K562 (cell line): ENCODE results near the gene ZBTB42.

ENCODE experiments used
- NFIC ChIP-seq: fragments of 450-650 bp; IDR thresholded peaks from 2 replicates; pipeline ENCODE4 v1.6.1; 2017; ENCODE audit warnings: mild to moderate bottlenecking, inconsistent platforms
- ZNF146 ChIP-seq: IDR thresholded peaks from one replicate; pipeline ENCODE4 v1.6.1; 2018; ENCODE audit warnings: missing compliant biosample characterization; ENCODE audit not compliant: unreplicated experiment
- TF ChIP-seq, protein P1 (sequence below), 3 experiments: IDR thresholded peaks in 2 of 3; conservative IDR thresholded peaks in 1 of 3; 2 replicates each; pipeline ENCODE4 v1.5.1; 2011 to 2012; ENCODE audit warnings: low read length in 3 of 3, mild to moderate bottlenecking in 3 of 3, control low read depth in 2 of 3, improper control_type of control experiment in 1 of 3, inconsistent platforms in 1 of 3, low read depth in 1 of 3, mixed read lengths in 1 of 3, moderate library complexity in 1 of 3; ENCODE audit not compliant: insufficient read depth in 2 of 3
- TF ChIP-seq, protein P2 (sequence below): fragments of 250-450 bp; sonication (Bioruptor Pico); IDR thresholded peaks from 2 replicates; pipeline ENCODE4 v1.5.0; 2021; ENCODE audit warnings: mild to moderate bottlenecking, borderline replicate concordance
- TF ChIP-seq, protein P3 (sequence below): IDR thresholded peaks from 2 replicates; pipeline ENCODE4 v1.6.1; 2011; ENCODE audit not compliant: insufficient read length; ENCODE audit errors: extremely low read depth
- TF ChIP-seq, protein P4 (sequence below): fragments of 450-650 bp; IDR thresholded peaks from 2 replicates; pipeline ENCODE4 v1.6.1; 2018; ENCODE audit not compliant: partially characterized antibody

DNA sequence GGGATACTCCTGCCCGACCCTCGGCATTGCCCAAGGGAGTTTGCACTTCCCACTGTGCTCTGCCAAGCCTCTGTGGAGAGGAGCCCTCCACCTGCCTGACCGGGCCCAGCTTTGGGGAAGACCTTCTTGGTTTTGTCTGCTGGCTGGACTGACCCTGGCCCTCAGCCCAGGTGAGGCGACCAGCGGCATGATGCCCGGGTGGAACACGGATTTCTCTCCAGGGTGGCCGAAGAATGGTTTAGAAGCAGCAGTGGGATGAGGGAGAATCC lies 15.6 kb downstream of the ZBTB42 start:
- TF ChIP-seq, protein P1, sequence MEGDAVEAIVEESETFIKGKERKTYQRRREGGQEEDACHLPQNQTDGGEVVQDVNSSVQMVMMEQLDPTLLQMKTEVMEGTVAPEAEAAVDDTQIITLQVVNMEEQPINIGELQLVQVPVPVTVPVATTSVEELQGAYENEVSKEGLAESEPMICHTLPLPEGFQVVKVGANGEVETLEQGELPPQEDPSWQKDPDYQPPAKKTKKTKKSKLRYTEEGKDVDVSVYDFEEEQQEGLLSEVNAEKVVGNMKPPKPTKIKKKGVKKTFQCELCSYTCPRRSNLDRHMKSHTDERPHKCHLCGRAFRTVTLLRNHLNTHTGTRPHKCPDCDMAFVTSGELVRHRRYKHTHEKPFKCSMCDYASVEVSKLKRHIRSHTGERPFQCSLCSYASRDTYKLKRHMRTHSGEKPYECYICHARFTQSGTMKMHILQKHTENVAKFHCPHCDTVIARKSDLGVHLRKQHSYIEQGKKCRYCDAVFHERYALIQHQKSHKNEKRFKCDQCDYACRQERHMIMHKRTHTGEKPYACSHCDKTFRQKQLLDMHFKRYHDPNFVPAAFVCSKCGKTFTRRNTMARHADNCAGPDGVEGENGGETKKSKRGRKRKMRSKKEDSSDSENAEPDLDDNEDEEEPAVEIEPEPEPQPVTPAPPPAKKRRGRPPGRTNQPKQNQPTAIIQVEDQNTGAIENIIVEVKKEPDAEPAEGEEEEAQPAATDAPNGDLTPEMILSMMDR (IDR thresholded peaks at IDR 0.05 in 2 of 3, conservative IDR thresholded peaks at IDR 0.05 in 1 of 3; ENCODE audit: insufficient read depth in 2 of 3, low read depth in 1 of 3, low read length in 3 of 3): no peak
- TF ChIP-seq, protein P2, sequence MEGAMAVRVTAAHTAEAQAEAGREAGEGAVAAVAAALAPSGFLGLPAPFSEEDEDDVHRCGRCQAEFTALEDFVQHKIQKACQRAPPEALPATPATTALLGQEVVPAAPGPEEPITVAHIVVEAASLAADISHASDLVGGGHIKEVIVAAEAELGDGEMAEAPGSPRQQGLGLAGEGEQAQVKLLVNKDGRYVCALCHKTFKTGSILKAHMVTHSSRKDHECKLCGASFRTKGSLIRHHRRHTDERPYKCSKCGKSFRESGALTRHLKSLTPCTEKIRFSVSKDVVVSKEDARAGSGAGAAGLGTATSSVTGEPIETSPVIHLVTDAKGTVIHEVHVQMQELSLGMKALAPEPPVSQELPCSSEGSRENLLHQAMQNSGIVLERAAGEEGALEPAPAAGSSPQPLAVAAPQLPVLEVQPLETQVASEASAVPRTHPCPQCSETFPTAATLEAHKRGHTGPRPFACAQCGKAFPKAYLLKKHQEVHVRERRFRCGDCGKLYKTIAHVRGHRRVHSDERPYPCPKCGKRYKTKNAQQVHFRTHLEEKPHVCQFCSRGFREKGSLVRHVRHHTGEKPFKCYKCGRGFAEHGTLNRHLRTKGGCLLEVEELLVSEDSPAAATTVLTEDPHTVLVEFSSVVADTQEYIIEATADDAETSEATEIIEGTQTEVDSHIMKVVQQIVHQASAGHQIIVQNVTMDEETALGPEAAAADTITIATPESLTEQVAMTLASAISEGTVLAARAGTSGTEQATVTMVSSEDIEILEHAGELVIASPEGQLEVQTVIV (CRISPR knock-in tag): no peak
- TF ChIP-seq, protein P3, sequence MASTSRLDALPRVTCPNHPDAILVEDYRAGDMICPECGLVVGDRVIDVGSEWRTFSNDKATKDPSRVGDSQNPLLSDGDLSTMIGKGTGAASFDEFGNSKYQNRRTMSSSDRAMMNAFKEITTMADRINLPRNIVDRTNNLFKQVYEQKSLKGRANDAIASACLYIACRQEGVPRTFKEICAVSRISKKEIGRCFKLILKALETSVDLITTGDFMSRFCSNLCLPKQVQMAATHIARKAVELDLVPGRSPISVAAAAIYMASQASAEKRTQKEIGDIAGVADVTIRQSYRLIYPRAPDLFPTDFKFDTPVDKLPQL: no peak
- no peak for TF ChIP-seq NFIC
- no peak for TF ChIP-seq ZNF146 (CRISPR knock-in tag)
- TF ChIP-seq, protein P4, sequence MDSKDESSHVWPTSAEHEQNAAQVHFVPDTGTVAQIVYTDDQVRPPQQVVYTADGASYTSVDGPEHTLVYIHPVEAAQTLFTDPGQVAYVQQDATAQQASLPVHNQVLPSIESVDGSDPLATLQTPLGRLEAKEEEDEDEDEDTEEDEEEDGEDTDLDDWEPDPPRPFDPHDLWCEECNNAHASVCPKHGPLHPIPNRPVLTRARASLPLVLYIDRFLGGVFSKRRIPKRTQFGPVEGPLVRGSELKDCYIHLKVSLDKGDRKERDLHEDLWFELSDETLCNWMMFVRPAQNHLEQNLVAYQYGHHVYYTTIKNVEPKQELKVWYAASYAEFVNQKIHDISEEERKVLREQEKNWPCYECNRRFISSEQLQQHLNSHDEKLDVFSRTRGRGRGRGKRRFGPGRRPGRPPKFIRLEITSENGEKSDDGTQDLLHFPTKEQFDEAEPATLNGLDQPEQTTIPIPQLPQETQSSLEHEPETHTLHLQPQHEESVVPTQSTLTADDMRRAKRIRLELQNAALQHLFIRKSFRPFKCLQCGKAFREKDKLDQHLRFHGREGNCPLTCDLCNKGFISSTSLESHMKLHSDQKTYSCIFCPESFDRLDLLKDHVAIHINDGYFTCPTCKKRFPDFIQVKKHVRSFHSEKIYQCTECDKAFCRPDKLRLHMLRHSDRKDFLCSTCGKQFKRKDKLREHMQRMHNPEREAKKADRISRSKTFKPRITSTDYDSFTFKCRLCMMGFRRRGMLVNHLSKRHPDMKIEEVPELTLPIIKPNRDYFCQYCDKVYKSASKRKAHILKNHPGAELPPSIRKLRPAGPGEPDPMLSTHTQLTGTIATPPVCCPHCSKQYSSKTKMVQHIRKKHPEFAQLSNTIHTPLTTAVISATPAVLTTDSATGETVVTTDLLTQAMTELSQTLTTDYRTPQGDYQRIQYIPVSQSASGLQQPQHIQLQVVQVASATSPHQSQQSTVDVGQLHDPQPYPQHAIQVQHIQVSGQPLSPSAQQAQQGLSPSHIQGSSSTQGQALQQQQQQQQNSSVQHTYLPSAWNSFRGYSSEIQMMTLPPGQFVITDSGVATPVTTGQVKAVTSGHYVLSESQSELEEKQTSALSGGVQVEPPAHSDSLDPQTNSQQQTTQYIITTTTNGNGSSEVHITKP: no peak
